Spleen (tissue), 11 donors: ENCODE data around the gene EPB41L4A. TPM values are rescaled to one million over a fixed set of nuclear protein-coding genes. Genes with fewer than 3 reads are reported as not detected.
"Not testable (repeated sequence)": the region's sequence is repeated elsewhere in the genome, so short reads cannot be mapped to it uniquely, and the experiment has no call there.

ENCODE experiments used
- DNase-seq: peaks from one replicate; pipeline ENCODE4 v3.0.0-alpha.2; 2020
- H3K27ac ChIP-seq, 8 donors: fragments of 200-600 bp; sonication (generic) in 7 of 8; 1 replicate in 4 of 8; 2 replicates in 4 of 8; pipeline versions ENCODE4 v1.5.0 to v1.8.0; 2016 to 2021; ENCODE audit warnings: inconsistent platforms in 4 of 8, mild to moderate bottlenecking in 4 of 8, moderate library complexity in 1 of 8
- H3K27me3 ChIP-seq, 7 donors: fragments of 200-600 bp; sonication (generic) in 6 of 7; replicated peaks in 1 of 7; 1 replicate in 4 of 7; 2 replicates in 3 of 7; pipeline versions ENCODE4 v1.5.0 to v1.8.0; 2016 to 2021; ENCODE audit warnings: inconsistent platforms in 3 of 7, mild to moderate bottlenecking in 1 of 7
- H3K36me3 ChIP-seq, 6 donors: fragments of 200-600 bp; sonication (generic) in 5 of 6; 1 replicate in 4 of 6; 2 replicates in 2 of 6; pipeline versions ENCODE4 v1.5.0 to v1.8.0; 2016 to 2021; ENCODE audit warnings: inconsistent platforms in 2 of 6
- H3K4me1 ChIP-seq, 6 donors: fragments of 200-600 bp; sonication (generic) in 5 of 6; 1 replicate in 3 of 6; 2 replicates in 3 of 6; pipeline versions ENCODE4 v1.5.0 to v1.8.0; 2016 to 2021; ENCODE audit warnings: inconsistent platforms in 3 of 6
- H3K4me3 ChIP-seq, 8 donors: fragments of 200-600 bp; sonication (generic) in 7 of 8; 1 replicate in 4 of 8; 2 replicates in 4 of 8; pipeline versions ENCODE4 v1.5.0 to v1.8.0; 2016 to 2021; ENCODE audit warnings: inconsistent platforms in 4 of 8, mild to moderate bottlenecking in 4 of 8, moderate library complexity in 2 of 8
- H3K9me3 ChIP-seq, 8 donors: fragments of 200-600 bp; sonication (generic) in 7 of 8; 1 replicate in 4 of 8; 2 replicates in 4 of 8; pipeline versions ENCODE4 v1.5.0 to v1.8.0; 2016 to 2021; ENCODE audit warnings: inconsistent platforms in 4 of 8
- POLR2A ChIP-seq, 3 donors: fragments of 450-650 bp; IDR thresholded peaks; one replicate each; pipeline ENCODE4 v1.5.1; 2017; ENCODE audit warnings: antibody characterized with exemption in 3 of 3, mild to moderate bottlenecking in 1 of 3
- POLR2AphosphoS5 ChIP-seq, 3 donors: sonication (generic); formaldehyde crosslinking; IDR thresholded peaks; one replicate each; pipeline ENCODE4 v1.5.1; 2017; ENCODE audit warnings: antibody characterized with exemption in 3 of 3
- WGBS, 5 donors: extraction: QIAGEN DNeasy Blood & Tissue Kit in 3 of 5; methylation state at CpG; one replicate each; pipeline versions ENCODE4 v1.1.5 to v1.1.7; 2013 to 2018; 5-methylcytosine and 5-hydroxymethylcytosine counted together
- intact Hi-C: fragments of 100-400 bp; cut with DNase I; formaldehyde crosslinking; loops from one replicate; pipeline ENCODE4 v1.15.0; 2023; ENCODE audit warnings: low total_unique reads
- polyA plus RNA-seq, 3 donors: library from polyadenylated mRNA; stranded (reverse); fragments of 200-250 nt; gene quantifications; one replicate each; pipeline ENCODE4 v1.2.1, GENCODE V29; 2013
- total RNA-seq, 7 donors: library from RNA; depleted of rRNA in 3 of 7; stranded (reverse); fragments of >200 nt in 3 of 7; fragmentation: NEBNext Ultra II Directional in 4 of 7; extraction: Animal tissue kit (Norgen Biotek cat#: 25700) in 4 of 7; gene quantifications; one replicate each; pipeline versions ENCODE4 v1.1.0 to v1.2.1, GENCODE V29; 2016 to 2021
- TF ChIP-seq, protein P1 (sequence below), 11 experiments: fragments of 200-600 bp in 7 of 11; fragments of 450-650 bp in 4 of 11; sonication (generic) in 4 of 11; IDR thresholded peaks in 8 of 11; conservative IDR thresholded peaks in 3 of 11; 1 replicate in 7 of 11; 2 replicates in 4 of 11; pipeline versions ENCODE4 v1.4.0 to v1.8.0; 2016 to 2021; ENCODE audit warnings: antibody characterized with exemption in 11 of 11, inconsistent platforms in 4 of 11, mild to moderate bottlenecking in 1 of 11
- donor health status: healthy with polysubstance abuse.
- donor health status: DM: no; HTN: no; CAD: no; lungs with moderate emphysema.
- donor health status: DM: no; HTN: no; CAD: no.
- donor health status: Bipolar disorder and iron deficiency.
- donor health status: healthy.
- donor health status: DM: no; HTN: no; CAD: no.
- donor health status: DM: yes; HTN: yes; CAD: no.

EPB41L4A gene
- total and polyA plus RNA-seq, 10 donors = 1.4 to 28.1 (median 12.2) TPM

DNA sequence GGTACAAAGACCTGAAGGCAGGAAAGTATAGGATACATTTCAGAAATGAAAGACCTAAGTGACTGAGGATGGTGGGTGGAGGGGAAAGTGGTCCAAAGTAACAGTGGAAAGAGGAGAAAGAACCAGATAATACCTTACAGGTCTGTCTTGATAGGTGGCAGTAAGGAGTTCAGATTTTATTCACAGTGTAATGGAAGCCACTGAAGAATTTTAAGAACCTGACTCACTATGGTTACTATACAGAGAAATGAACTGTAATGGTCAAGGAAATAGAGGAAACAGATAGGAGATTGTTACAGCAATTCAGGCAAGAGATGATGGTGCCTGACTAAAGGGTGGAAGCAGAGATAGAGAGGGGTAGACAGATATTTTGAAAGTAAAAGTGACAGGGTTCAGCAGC lies 46.5 kb downstream of the EPB41L4A start:
- H3K4me3 ChIP-seq = no peak overlapping the region
- H3K36me3 ChIP-seq = no peaks in the 10 kb centered on the region
- TF ChIP-seq, protein P1, sequence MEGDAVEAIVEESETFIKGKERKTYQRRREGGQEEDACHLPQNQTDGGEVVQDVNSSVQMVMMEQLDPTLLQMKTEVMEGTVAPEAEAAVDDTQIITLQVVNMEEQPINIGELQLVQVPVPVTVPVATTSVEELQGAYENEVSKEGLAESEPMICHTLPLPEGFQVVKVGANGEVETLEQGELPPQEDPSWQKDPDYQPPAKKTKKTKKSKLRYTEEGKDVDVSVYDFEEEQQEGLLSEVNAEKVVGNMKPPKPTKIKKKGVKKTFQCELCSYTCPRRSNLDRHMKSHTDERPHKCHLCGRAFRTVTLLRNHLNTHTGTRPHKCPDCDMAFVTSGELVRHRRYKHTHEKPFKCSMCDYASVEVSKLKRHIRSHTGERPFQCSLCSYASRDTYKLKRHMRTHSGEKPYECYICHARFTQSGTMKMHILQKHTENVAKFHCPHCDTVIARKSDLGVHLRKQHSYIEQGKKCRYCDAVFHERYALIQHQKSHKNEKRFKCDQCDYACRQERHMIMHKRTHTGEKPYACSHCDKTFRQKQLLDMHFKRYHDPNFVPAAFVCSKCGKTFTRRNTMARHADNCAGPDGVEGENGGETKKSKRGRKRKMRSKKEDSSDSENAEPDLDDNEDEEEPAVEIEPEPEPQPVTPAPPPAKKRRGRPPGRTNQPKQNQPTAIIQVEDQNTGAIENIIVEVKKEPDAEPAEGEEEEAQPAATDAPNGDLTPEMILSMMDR (IDR thresholded peaks at IDR 0.05 in 8 of 11, conservative IDR thresholded peaks at IDR 0.05 in 3 of 11) = no peak
- DNase-seq = no peak
- no peaks in the 10 kb centered on the region for H3K4me1 ChIP-seq
- H3K9me3 ChIP-seq = no peaks in the 10 kb centered on the region
- H3K27ac ChIP-seq = no peak overlapping the region
- intact Hi-C loops = no loop called here
- no peaks in the 10 kb centered on the region for H3K27me3 ChIP-seq

GRCh38 chr5:112371067-112371466 lies 48.0 kb downstream of the EPB41L4A start:
- DNase-seq = no peak
- TF ChIP-seq, protein P1 (IDR thresholded peaks at IDR 0.05 in 8 of 11, conservative IDR thresholded peaks at IDR 0.05 in 3 of 11) = no peak
- TF ChIP-seq POLR2A (IDR thresholded peaks at IDR 0.05) (no peak), POLR2AphosphoS5 (IDR thresholded peaks at IDR 0.05) (no peak)
- H3K27ac ChIP-seq = no peak overlapping the region
- intact Hi-C loops = no loop called here
- H3K4me3 ChIP-seq = no peak overlapping the region
- no peaks in the 10 kb centered on the region for H3K4me1 ChIP-seq
- no peaks in the 10 kb centered on the region for H3K36me3 ChIP-seq
- no peaks in the 10 kb centered on the region for H3K27me3 ChIP-seq
- 85 to 89% (median 85%) methylated on average over 2 of the region's 2 CpGs for WGBS, 5 donors
- no peaks in the 10 kb centered on the region for H3K9me3 ChIP-seq

- intact Hi-C loops = no loop called here
- Histone ChIP-seq H3K36me3 (no peaks in the 10 kb centered on the region), H3K27ac (no peak overlapping the region), H3K4me3 (no peak overlapping the region), H3K9me3 (no peaks in the 10 kb centered on the region), H3K4me1 (no peaks in the 10 kb centered on the region), H3K27me3 (no peaks in the 10 kb centered on the region)
- 87 to 95% (median 91%) methylated on average over 4 of the region's 4 CpGs for WGBS, 5 donors
- DNase-seq = no peak
- no peak for TF ChIP-seq POLR2A (IDR thresholded peaks at IDR 0.05)
- TF ChIP-seq POLR2AphosphoS5 (IDR thresholded peaks at IDR 0.05) = no peak
- TF ChIP-seq, protein P1 (IDR thresholded peaks at IDR 0.05 in 8 of 11, conservative IDR thresholded peaks at IDR 0.05 in 3 of 11) = no peak
These were observed 51.7 kb downstream of the EPB41L4A start for GRCh38 chr5:112367400-112367799.

GRCh38 chr5:112366987-112367386 lies 52.1 kb downstream of the EPB41L4A start:
- no peak overlapping the region for H3K27ac ChIP-seq
- no peaks in the 10 kb centered on the region for H3K9me3 ChIP-seq
- H3K4me1 ChIP-seq = no peaks in the 10 kb centered on the region
- intact Hi-C loops = no loop called here
- H3K36me3 ChIP-seq = no peaks in the 10 kb centered on the region
- no peak for DNase-seq
- no peaks in the 10 kb centered on the region for H3K27me3 ChIP-seq
- H3K4me3 ChIP-seq = no peak overlapping the region
- WGBS, 5 donors = 57 to 78% (median 73%) methylated on average over 2 of the region's 2 CpGs
- TF ChIP-seq POLR2AphosphoS5 (IDR thresholded peaks at IDR 0.05) (no peak), POLR2A (IDR thresholded peaks at IDR 0.05) (no peak)
- TF ChIP-seq, protein P1 (IDR thresholded peaks at IDR 0.05 in 8 of 11, conservative IDR thresholded peaks at IDR 0.05 in 3 of 11) = no peak

GRCh38 chr5:112360740-112361139 lies 58.3 kb downstream of the EPB41L4A start:
- intact Hi-C loops, H3K27me3 ChIP-seq, H3K4me3 ChIP-seq, H3K4me1 ChIP-seq, DNase-seq, H3K36me3 ChIP-seq, H3K27ac ChIP-seq, H3K9me3 ChIP-seq: not testable (repeated sequence)
- WGBS, 5 donors = 76 to 95% (median 85%) methylated on average over 23 to 26 of the region's 26 CpGs
